SK-N-SH (cell line): ENCODE data around the gene TBX21. TPM values are rescaled to one million over a fixed set of nuclear protein-coding genes. Genes with fewer than 3 reads are reported as not detected.

Experiments used
- CTCF ChIA-PET: fragments of 300-600, 350-600 bp; formaldehyde crosslinking; extraction: SDS; loops from one replicate; lab custom pipeline; 2021; lab: Yijun Ruan, JAX
- POLR2A ChIA-PET: fragments of 350-600 bp; sonication (Branson Sonifier 250); formaldehyde crosslinking; extraction: SDS; loops from one replicate; lab custom pipeline; 2020; ENCODE audit warnings: antibody characterized with exemption, inconsistent platforms; lab: Yijun Ruan, JAX
- DNase-seq: peaks from one replicate; pipeline ENCODE4 v3.0.0; 2012
- H2AFZ ChIP-seq: fragments of 200-600 bp; sonication (generic); 2 replicates; pipeline ENCODE4 v1.8.1; 2016; ENCODE audit warnings: antibody characterized with exemption, mild to moderate bottlenecking, low read depth
- H3F3A ChIP-seq: fragments of 200-600 bp; sonication (generic); replicated peaks from 2 replicates; pipeline ENCODE3; 2016; ENCODE audit warnings: antibody characterized with exemption, mild to moderate bottlenecking; ENCODE audit not compliant: insufficient read depth
- H3K27ac ChIP-seq, 2 experiments: fragments of 200-500 bp in 1 of 2; fragments of 200-600 bp in 1 of 2; sonication (Bioruptor generic) in 1 of 2; sonication (generic), shearing (Covaris generic) in 1 of 2; 2 replicates each; pipeline versions ENCODE4 v1.5.1 to v1.6.1; 2014 to 2016; ENCODE audit warnings: low read depth in 2 of 2, inconsistent platforms in 1 of 2, low read length in 1 of 2, mild to moderate bottlenecking in 1 of 2, mixed read lengths in 1 of 2
- H3K27me3 ChIP-seq: fragments of 200-600 bp; sonication (generic), shearing (Covaris generic); 2 replicates; pipeline ENCODE4 v1.6.1; 2016; ENCODE audit warnings: mixed run types; ENCODE audit not compliant: insufficient read depth
- H3K36me3 ChIP-seq, 2 experiments: fragments of 200-500 bp in 1 of 2; fragments of 200-600 bp in 1 of 2; sonication (Bioruptor generic) in 1 of 2; sonication (generic) in 1 of 2; replicated peaks in 1 of 2; 2 replicates each; pipeline versions ENCODE3 to v1.5.1; 2014 to 2016; ENCODE audit warnings: low read length in 1 of 2, mild to moderate bottlenecking in 1 of 2; ENCODE audit not compliant: insufficient read depth in 2 of 2, control insufficient read depth in 1 of 2
- H3K4me1 ChIP-seq, 2 experiments: fragments of 200-500 bp in 1 of 2; fragments of 200-600 bp in 1 of 2; sonication (Bioruptor generic) in 1 of 2; sonication (generic), shearing (Covaris generic) in 1 of 2; 2 replicates each; pipeline versions ENCODE4 v1.5.1 to v1.6.1; 2014 to 2016; ENCODE audit warnings: low read depth in 1 of 2, low read length in 1 of 2, mixed run types in 1 of 2; ENCODE audit not compliant: insufficient read depth in 2 of 2, control insufficient read depth in 1 of 2
- H3K4me2 ChIP-seq: fragments of 200-600 bp; sonication (generic), shearing (Covaris generic); 2 replicates; pipeline ENCODE4 v1.6.1; 2017; ENCODE audit warnings: mixed run types
- H3K4me3 ChIP-seq, 2 experiments: fragments of 200-500 bp in 1 of 2; fragments of 200-600 bp in 1 of 2; sonication (Bioruptor generic) in 1 of 2; sonication (generic), shearing (Covaris generic) in 1 of 2; 2 replicates each; pipeline versions ENCODE4 v1.5.1 to v1.8.1; 2014 to 2016; ENCODE audit warnings: low read depth in 2 of 2, inconsistent platforms in 1 of 2, low read length in 1 of 2, mild to moderate bottlenecking in 1 of 2, mixed read lengths in 1 of 2, moderate library complexity in 1 of 2
- H3K79me2 ChIP-seq: fragments of 200-600 bp; sonication (generic); 2 replicates; pipeline ENCODE4 v1.8.1; 2017; ENCODE audit warnings: mild to moderate bottlenecking; ENCODE audit not compliant: insufficient read depth
- H3K9ac ChIP-seq: fragments of 200-600 bp; sonication (generic); 2 replicates; pipeline ENCODE4 v1.6.1; 2017; ENCODE audit warnings: mixed run types
- H3K9me2 ChIP-seq: fragments of 200-600 bp; sonication (generic); 2 replicates; pipeline ENCODE4 v1.6.1; 2017; ENCODE audit warnings: mixed run types
- H3K9me3 ChIP-seq: fragments of 200-600 bp; sonication (generic); 2 replicates; pipeline ENCODE4 v1.6.1; 2017; ENCODE audit warnings: mixed run types, mild to moderate bottlenecking, moderate library complexity
- H4K20me1 ChIP-seq: fragments of 200-600 bp; sonication (generic); 2 replicates; pipeline ENCODE4 v1.6.1; 2017; ENCODE audit warnings: mild to moderate bottlenecking, mixed run types; ENCODE audit not compliant: insufficient read depth
- ELF1 ChIP-seq: IDR thresholded peaks from 2 replicates; pipeline ENCODE4 v1.4.0; 2012
- EP300 ChIP-seq, 2 experiments: IDR thresholded peaks; 2 replicates each; pipeline versions ENCODE4 v1.4.0 to v1.6.1; 2012; ENCODE audit warnings: borderline replicate concordance in 1 of 2, low read depth in 1 of 2, low read length in 1 of 2
- FOXM1 ChIP-seq: IDR thresholded peaks from 2 replicates; pipeline ENCODE4 v1.4.0; 2012; ENCODE audit warnings: low read depth, mild to moderate bottlenecking
- GATA2 ChIP-seq: sonication (generic); formaldehyde crosslinking; IDR thresholded peaks from 2 replicates; pipeline ENCODE4 v1.5.0; 2020; ENCODE audit warnings: mild to moderate bottlenecking, missing genetic modification reagents
- NFIC ChIP-seq: IDR thresholded peaks from 2 replicates; pipeline ENCODE4 v1.4.0; 2012; ENCODE audit warnings: borderline replicate concordance
- NRF1 ChIP-seq: IDR thresholded peaks from 2 replicates; pipeline ENCODE4 v1.6.1; 2012; ENCODE audit warnings: low read depth, mild to moderate bottlenecking, low read length
- PBX3 ChIP-seq: IDR thresholded peaks from 2 replicates; pipeline ENCODE4; 2012
- RAD21 ChIP-seq: IDR thresholded peaks from 2 replicates; pipeline ENCODE4 v1.6.1; 2012; ENCODE audit warnings: mild to moderate bottlenecking, low read length
- RCOR1 ChIP-seq: fragments of 150-350 bp; IDR thresholded peaks from 2 replicates; pipeline ENCODE4 v1.6.1; 2017; ENCODE audit warnings: antibody characterized with exemption, low read length
- RFX5 ChIP-seq: IDR thresholded peaks from 2 replicates; pipeline ENCODE4 v1.6.1; 2012; ENCODE audit warnings: mild to moderate bottlenecking, improper control_type of control experiment, low read length
- SIN3A ChIP-seq: IDR thresholded peaks from 2 replicates; pipeline ENCODE4 v1.6.1; 2012; ENCODE audit warnings: low read depth, mild to moderate bottlenecking, low read length, moderate library complexity, borderline replicate concordance
- TEAD4 ChIP-seq: IDR thresholded peaks from 2 replicates; pipeline ENCODE4 v1.4.0; 2012; ENCODE audit warnings: mild to moderate bottlenecking, borderline replicate concordance; ENCODE audit not compliant: insufficient read depth
- USF1 ChIP-seq: IDR thresholded peaks from 2 replicates; pipeline ENCODE4 v1.4.0; 2012; ENCODE audit warnings: low read depth, borderline replicate concordance
- YY1 ChIP-seq: IDR thresholded peaks from 2 replicates; pipeline ENCODE4 v1.4.0; 2012; ENCODE audit warnings: low read depth, mild to moderate bottlenecking
- WGBS: methylation state at CpG from one replicate; pipeline ENCODE4 v1.1.6; 2017; ENCODE audit warnings: low lambda C conversion rate; 5-methylcytosine and 5-hydroxymethylcytosine counted together
- polyA plus RNA-seq, 3 experiments: library from polyadenylated mRNA; depleted of rRNA; stranded (reverse); fragments of >200 nt; gene quantifications; 2 replicates each; pipeline ENCODE4 v1.2.3, GENCODE V29; 2012
- TF ChIP-seq, protein P1 (sequence below): IDR thresholded peaks from 2 replicates; pipeline ENCODE4 v1.4.0; 2012; ENCODE audit warnings: low read depth, borderline replicate concordance
- TF ChIP-seq, protein P2 (sequence below): fragments of 150-350 bp; IDR thresholded peaks from 2 replicates; pipeline ENCODE4 v1.6.1; 2016; ENCODE audit warnings: mild to moderate bottlenecking, low read depth, low read length

Gene TBX21
- polyA plus RNA-seq, 1 of the 3 experiments (the other 2 are of a cell fraction): not detected

DNA sequence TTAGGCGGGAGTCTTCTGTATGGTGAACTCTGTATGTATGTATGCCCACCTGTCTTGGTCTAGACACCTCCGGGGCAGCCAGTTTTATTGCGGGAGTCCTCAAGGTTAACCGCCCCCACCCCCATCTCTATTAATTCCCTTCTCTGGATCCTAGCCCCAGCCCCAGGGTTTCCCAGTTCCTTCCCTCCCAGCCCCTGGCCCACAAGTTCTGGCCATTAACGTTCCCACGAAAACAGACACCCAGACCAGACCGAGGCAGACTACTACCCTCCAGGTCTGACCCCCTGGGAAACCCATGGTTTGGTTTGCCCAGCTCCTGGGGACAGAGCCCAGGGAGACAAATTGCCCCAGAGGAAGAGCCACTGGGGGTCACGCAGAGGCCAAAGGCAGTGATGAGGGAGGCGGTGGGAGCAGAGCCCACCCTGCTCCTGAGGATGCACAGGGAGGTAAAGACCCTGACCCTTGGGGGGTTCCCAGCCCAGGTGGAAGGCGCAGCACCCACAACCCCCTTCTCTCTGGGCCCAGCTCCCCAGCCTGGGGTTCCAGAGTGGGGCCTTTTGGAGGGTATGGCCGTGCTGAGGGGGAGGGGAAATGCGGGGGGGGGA, 30.5 kb upstream of the TBX21 start:
- 85% methylated on average over 12 of the region's 12 CpGs for WGBS
- H2AFZ ChIP-seq: no peak overlapping the region
- TF ChIP-seq NFIC (no peak), RAD21 (no peak), RFX5 (no peak), TEAD4 (no peak)
- TF ChIP-seq, protein P1, sequence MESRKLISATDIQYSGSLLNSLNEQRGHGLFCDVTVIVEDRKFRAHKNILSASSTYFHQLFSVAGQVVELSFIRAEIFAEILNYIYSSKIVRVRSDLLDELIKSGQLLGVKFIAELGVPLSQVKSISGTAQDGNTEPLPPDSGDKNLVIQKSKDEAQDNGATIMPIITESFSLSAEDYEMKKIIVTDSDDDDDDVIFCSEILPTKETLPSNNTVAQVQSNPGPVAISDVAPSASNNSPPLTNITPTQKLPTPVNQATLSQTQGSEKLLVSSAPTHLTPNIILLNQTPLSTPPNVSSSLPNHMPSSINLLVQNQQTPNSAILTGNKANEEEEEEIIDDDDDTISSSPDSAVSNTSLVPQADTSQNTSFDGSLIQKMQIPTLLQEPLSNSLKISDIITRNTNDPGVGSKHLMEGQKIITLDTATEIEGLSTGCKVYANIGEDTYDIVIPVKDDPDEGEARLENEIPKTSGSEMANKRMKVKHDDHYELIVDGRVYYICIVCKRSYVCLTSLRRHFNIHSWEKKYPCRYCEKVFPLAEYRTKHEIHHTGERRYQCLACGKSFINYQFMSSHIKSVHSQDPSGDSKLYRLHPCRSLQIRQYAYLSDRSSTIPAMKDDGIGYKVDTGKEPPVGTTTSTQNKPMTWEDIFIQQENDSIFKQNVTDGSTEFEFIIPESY: no peak
- peaks cover 7% of the 10 kb centered on the region for H3F3A ChIP-seq
- no peak overlapping the region for H3K27ac ChIP-seq
- no peaks in the 10 kb centered on the region for H3K9me3 ChIP-seq
- no peaks in the 10 kb centered on the region for H3K79me2 ChIP-seq
- H3K4me3 ChIP-seq: no peak overlapping the region
- POLR2A ChIA-PET: no interaction called here
- H3K36me3 ChIP-seq: peaks cover 12 to 18% of the 10 kb centered on the region in 2 experiments
- H4K20me1 ChIP-seq: peaks cover 7% of the 10 kb centered on the region; the same call in 1 of the 2 replicates
- H3K9ac ChIP-seq: no peak overlapping the region
- no peaks in the 10 kb centered on the region for H3K9me2 ChIP-seq
- no peak overlapping the region for H3K4me2 ChIP-seq
- H3K27me3 ChIP-seq: no peaks in the 10 kb centered on the region
- peaks cover 0 to 4% of the 10 kb centered on the region in 2 experiments; a peak in 2 of 4 replicates for H3K4me1 ChIP-seq
- no peak for DNase-seq
- CTCF ChIA-PET: interaction anchor here (1.8 to 11.3 kb wide), 4 partner anchors 10 to 88 kb away, joined by 5 to 211 read pairs (median 152); partner anchors contain the start of gene TBX21

GRCh38 chr17:47703191-47703591, 29.8 kb upstream of the TBX21 start:
- Histone ChIP-seq H3K9ac (no peak overlapping the region), H3K9me2 (no peaks in the 10 kb centered on the region), H4K20me1 (peaks cover 7% of the 10 kb centered on the region; the same call in 1 of the 2 replicates), H3K4me2 (no peak overlapping the region), H3F3A (peaks cover 2% of the 10 kb centered on the region)
- CTCF ChIA-PET: interaction anchor here (1.9 to 11.3 kb wide), 5 partner anchors 10 to 99 kb away, joined by 11 to 211 read pairs (median 109); partner anchors contain the start of gene TBX21
- 92% methylated on average over 15 of the region's 15 CpGs for WGBS
- TF ChIP-seq PBX3 (no peak), EP300 (IDR thresholded peaks at IDR 0.05; ENCODE audit: borderline replicate concordance in 1 of 2, low read depth in 1 of 2, low read length in 1 of 2) (no peak), YY1 (no peak), FOXM1 (no peak), TEAD4 (no peak), GATA2 (CRISPR knock-in tag) (no peak), SIN3A (no peak), RCOR1 (no peak), ELF1 (no peak), USF1 (no peak), NRF1 (no peak)
- TF ChIP-seq, protein P2, sequence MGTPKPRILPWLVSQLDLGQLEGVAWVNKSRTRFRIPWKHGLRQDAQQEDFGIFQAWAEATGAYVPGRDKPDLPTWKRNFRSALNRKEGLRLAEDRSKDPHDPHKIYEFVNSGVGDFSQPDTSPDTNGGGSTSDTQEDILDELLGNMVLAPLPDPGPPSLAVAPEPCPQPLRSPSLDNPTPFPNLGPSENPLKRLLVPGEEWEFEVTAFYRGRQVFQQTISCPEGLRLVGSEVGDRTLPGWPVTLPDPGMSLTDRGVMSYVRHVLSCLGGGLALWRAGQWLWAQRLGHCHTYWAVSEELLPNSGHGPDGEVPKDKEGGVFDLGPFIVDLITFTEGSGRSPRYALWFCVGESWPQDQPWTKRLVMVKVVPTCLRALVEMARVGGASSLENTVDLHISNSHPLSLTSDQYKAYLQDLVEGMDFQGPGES: no peak
- TF ChIP-seq, protein P1: no peak
- TF ChIP-seq, all 33 proteins: peak for 0
- Histone ChIP-seq H3K27me3 (no peaks in the 10 kb centered on the region), H2AFZ (no peak overlapping the region), H3K79me2 (no peaks in the 10 kb centered on the region), H3K27ac (no peak overlapping the region), H3K4me3 (no peak overlapping the region), H3K36me3 (peaks cover 12 to 18% of the 10 kb centered on the region in 2 experiments), H3K4me1 (peaks cover 0 to 4% of the 10 kb centered on the region in 2 experiments; a peak in 2 of 4 replicates), H3K9me3 (no peaks in the 10 kb centered on the region)
- POLR2A ChIA-PET: no interaction called here
- no peak for DNase-seq
